ENCODE measurements around the gene LLPH. TPM values are rescaled to one million over a fixed set of nuclear protein-coding genes. Genes with fewer than 3 reads are reported as not detected.

LLPH gene
- polyA plus RNA-seq, 3 donors, result 3.1 to 44.0 (median 33.4) TPM

GRCh38 chr12:66143868-66144267 lies 13.3 kb upstream of the LLPH start:
- peaks cover 4 to 42% of the 10 kb centered on the region in 2 donors for H3K9me3 ChIP-seq (replicated peaks in 1 of 2; ENCODE audit: control insufficient read depth in 1 of 2, insufficient read depth in 1 of 2, low read length in 2 of 2)
- peaks cover 86% of the 10 kb centered on the region for H3K79me2 ChIP-seq (ENCODE audit: insufficient read depth, low read length)
- H3K9ac ChIP-seq (ENCODE audit: insufficient read depth, low read length, poor library complexity, severe bottlenecking), result no peak overlapping the region
- no peak for DNase-seq
- peaks cover 47 to 80% of the 10 kb centered on the region in 2 donors for H3K36me3 ChIP-seq (replicated peaks in 1 of 2; ENCODE audit: control insufficient read depth in 1 of 2, insufficient read depth in 2 of 2, low read length in 2 of 2)
- H3K27ac ChIP-seq (ENCODE audit: low read depth in 1 of 2, low read length in 2 of 2), result peak overlapping the region; percentile 40 to 83
- H3K4me2 ChIP-seq (replicated peaks; ENCODE audit: extremely low read depth, low read length, poor library complexity, severe bottlenecking), result no peak overlapping the region
- H3K36me3 Mint-ChIP-seq, result peaks cover 49 to 74% of the 10 kb centered on the region in 2 donors
- H4K20me1 ChIP-seq (ENCODE audit: insufficient read depth, low read length), result peaks cover 6% of the 10 kb centered on the region
- peak overlapping the region in 1 of 3 experiments; percentile 56 for H3K4me3 ChIP-seq (replicated peaks in 1 of 3; ENCODE audit: low read depth in 2 of 3, low read length in 3 of 3)
- peaks cover 34 to 54% of the 10 kb centered on the region in 2 donors for H3K4me1 ChIP-seq (ENCODE audit: control insufficient read depth in 1 of 2, insufficient read depth in 2 of 2, low read length in 2 of 2)
- H2AFZ ChIP-seq (ENCODE audit: insufficient read depth, low read depth, low read length, poor library complexity, severe bottlenecking), result no peak overlapping the region
- no peak overlapping the region for H3K4me3 Mint-ChIP-seq
- H3K4me1 Mint-ChIP-seq, result peaks cover 47% of the 10 kb centered on the region
- WGBS (ENCODE audit: insufficient coverage), result no CpG with 5 or more reads among the region's 1 CpG
- TF ChIP-seq, protein P1, sequence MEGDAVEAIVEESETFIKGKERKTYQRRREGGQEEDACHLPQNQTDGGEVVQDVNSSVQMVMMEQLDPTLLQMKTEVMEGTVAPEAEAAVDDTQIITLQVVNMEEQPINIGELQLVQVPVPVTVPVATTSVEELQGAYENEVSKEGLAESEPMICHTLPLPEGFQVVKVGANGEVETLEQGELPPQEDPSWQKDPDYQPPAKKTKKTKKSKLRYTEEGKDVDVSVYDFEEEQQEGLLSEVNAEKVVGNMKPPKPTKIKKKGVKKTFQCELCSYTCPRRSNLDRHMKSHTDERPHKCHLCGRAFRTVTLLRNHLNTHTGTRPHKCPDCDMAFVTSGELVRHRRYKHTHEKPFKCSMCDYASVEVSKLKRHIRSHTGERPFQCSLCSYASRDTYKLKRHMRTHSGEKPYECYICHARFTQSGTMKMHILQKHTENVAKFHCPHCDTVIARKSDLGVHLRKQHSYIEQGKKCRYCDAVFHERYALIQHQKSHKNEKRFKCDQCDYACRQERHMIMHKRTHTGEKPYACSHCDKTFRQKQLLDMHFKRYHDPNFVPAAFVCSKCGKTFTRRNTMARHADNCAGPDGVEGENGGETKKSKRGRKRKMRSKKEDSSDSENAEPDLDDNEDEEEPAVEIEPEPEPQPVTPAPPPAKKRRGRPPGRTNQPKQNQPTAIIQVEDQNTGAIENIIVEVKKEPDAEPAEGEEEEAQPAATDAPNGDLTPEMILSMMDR (IDR thresholded peaks at IDR 0.05), result no peak
- intact Hi-C loops (cut with micrococcal nuclease), result loop anchor here (10.0 kb wide), 5 partner anchors 51 to 551 kb away; partner anchors contain the start of gene HELB (in 1 of the 2)
- peaks cover 11 to 33% (median 26%) of the 10 kb centered on the region in 7 donors for H3K9me3 Mint-ChIP-seq
- peak overlapping the region; percentile 86 to 98 (median 96) for H3K27ac Mint-ChIP-seq
- no peaks in the 10 kb centered on the region for H3K27me3 Mint-ChIP-seq (ENCODE audit: low read depth in 3 of 3)
- H3K27me3 ChIP-seq (ENCODE audit: control insufficient read depth in 2 of 2, insufficient read depth in 2 of 2, low read length in 2 of 2), result no peaks in the 10 kb centered on the region

DNA sequence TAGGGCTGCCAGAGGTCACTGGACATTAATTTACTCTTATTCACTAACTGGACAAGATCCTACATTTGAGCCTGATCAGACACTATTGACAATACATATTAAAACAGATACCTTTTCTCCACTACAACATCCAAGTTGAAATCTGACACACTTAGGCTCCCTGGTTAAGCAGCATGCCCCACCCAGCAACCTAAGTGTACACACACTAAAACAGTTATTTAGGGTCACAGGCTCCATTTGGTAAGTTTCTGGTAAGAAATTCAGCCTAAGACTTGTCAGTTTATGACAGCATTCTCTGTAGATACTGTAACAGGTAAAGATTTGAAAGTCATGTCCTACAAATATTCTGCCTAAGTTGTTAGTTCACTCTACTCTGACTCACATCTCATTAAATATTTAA lies 12.3 kb upstream of the LLPH start:
- H3K9me3 Mint-ChIP-seq, result peaks cover 11 to 33% (median 26%) of the 10 kb centered on the region in 7 donors
- H3K36me3 Mint-ChIP-seq, result peaks cover 45 to 72% of the 10 kb centered on the region in 2 donors
- TF ChIP-seq, protein P1 (IDR thresholded peaks at IDR 0.05), result no peak
- Histone ChIP-seq H3K36me3 (replicated peaks in 1 of 2; ENCODE audit: control insufficient read depth in 1 of 2, insufficient read depth in 2 of 2, low read length in 2 of 2) (peaks cover 55 to 80% of the 10 kb centered on the region in 2 donors), H3K27ac (ENCODE audit: low read depth in 1 of 2, low read length in 2 of 2) (peak overlapping the region in 1 of 2 donors; percentile 83), H3K27me3 (ENCODE audit: control insufficient read depth in 2 of 2, insufficient read depth in 2 of 2, low read length in 2 of 2) (no peaks in the 10 kb centered on the region), H4K20me1 (ENCODE audit: insufficient read depth, low read length) (peaks cover 6% of the 10 kb centered on the region), H3K4me3 (replicated peaks in 1 of 3; ENCODE audit: low read depth in 2 of 3, low read length in 3 of 3) (no peak overlapping the region), H3K79me2 (ENCODE audit: insufficient read depth, low read length) (peaks cover 86% of the 10 kb centered on the region), H3K9ac (ENCODE audit: insufficient read depth, low read length, poor library complexity, severe bottlenecking) (no peak overlapping the region), H3K4me1 (ENCODE audit: control insufficient read depth in 1 of 2, insufficient read depth in 2 of 2, low read length in 2 of 2) (peaks cover 34 to 46% of the 10 kb centered on the region in 2 donors), H2AFZ (ENCODE audit: insufficient read depth, low read depth, low read length, poor library complexity, severe bottlenecking) (no peak overlapping the region), H3K9me3 (replicated peaks in 1 of 2; ENCODE audit: control insufficient read depth in 1 of 2, insufficient read depth in 1 of 2, low read length in 2 of 2) (peaks cover 4 to 42% of the 10 kb centered on the region in 2 donors), H3K4me2 (replicated peaks; ENCODE audit: extremely low read depth, low read length, poor library complexity, severe bottlenecking) (no peak overlapping the region)
- H3K27me3 Mint-ChIP-seq (ENCODE audit: low read depth in 3 of 3), result no peaks in the 10 kb centered on the region
- H3K4me3 Mint-ChIP-seq, result no peak overlapping the region
- peak overlapping the region in 1 of 7 donors; percentile 74 for H3K27ac Mint-ChIP-seq
- DNase-seq, result no peak
- intact Hi-C loops (cut with micrococcal nuclease), result loop anchor here (10.0 kb wide), 5 partner anchors 52 to 552 kb away; partner anchors contain the start of gene HELB (in 1 of the 2)
- peaks cover 41% of the 10 kb centered on the region for H3K4me1 Mint-ChIP-seq

Measured in CD14-positive monocyte (primary cell).